Loucy (cell line): ENCODE data around the gene KY.

ENCODE experiments used
- H2AFZ ChIP-seq: fragments of 200-600 bp; sonication (generic); 2 replicates; pipeline ENCODE4 v1.6.0; 2016; ENCODE audit warnings: antibody characterized with exemption, mild to moderate bottlenecking, low read length, moderate library complexity
- H3F3A ChIP-seq: fragments of 200-600 bp; 2 replicates; pipeline ENCODE4 v1.6.0; 2016; ENCODE audit warnings: antibody characterized with exemption, low read depth, mild to moderate bottlenecking
- H3K27me3 ChIP-seq: fragments of 200-600 bp; sonication (generic); 2 replicates; pipeline ENCODE4 v1.6.1; 2014; ENCODE audit warnings: low read length, mild to moderate bottlenecking; ENCODE audit not compliant: insufficient read depth, poor library complexity, severe bottlenecking
- H3K36me3 ChIP-seq: fragments of 200-600 bp; sonication (generic); 2 replicates; pipeline ENCODE4 v1.6.1; 2016; ENCODE audit warnings: low read length; ENCODE audit not compliant: insufficient read depth
- H3K4me1 ChIP-seq: fragments of 200-600 bp; sonication (generic); 2 replicates; pipeline ENCODE4 v1.5.1; 2014; ENCODE audit warnings: low read length, mild to moderate bottlenecking; ENCODE audit not compliant: insufficient read depth, poor library complexity, severe bottlenecking
- H3K4me2 ChIP-seq: fragments of 200-600 bp; sonication (generic); 2 replicates; pipeline ENCODE4 v1.6.0; 2014; ENCODE audit warnings: antibody characterized with exemption, low read length, low read depth, mild to moderate bottlenecking; ENCODE audit not compliant: poor library complexity, severe bottlenecking
- H3K4me3 ChIP-seq: fragments of 200-600 bp; sonication (generic); 2 replicates; pipeline ENCODE4 v1.5.1; 2014; ENCODE audit warnings: low read length, mild to moderate bottlenecking, mixed read lengths; ENCODE audit not compliant: poor library complexity, severe bottlenecking
- H3K79me2 ChIP-seq: fragments of 200-600 bp; sonication (generic); 2 replicates; pipeline ENCODE4 v1.6.1; 2014; ENCODE audit warnings: low read length; ENCODE audit not compliant: insufficient read depth
- H3K9ac ChIP-seq: fragments of 200-600 bp; sonication (generic); 2 replicates; pipeline ENCODE4 v1.6.0; 2014; ENCODE audit warnings: mild to moderate bottlenecking, low read depth, low read length, moderate library complexity; ENCODE audit not compliant: poor library complexity, severe bottlenecking
- H3K9me2 ChIP-seq: fragments of 200-600 bp; sonication (generic); replicated peaks from 2 replicates; pipeline ENCODE4 v1.6.1; 2016; ENCODE audit warnings: low read depth, low read length, mixed read lengths
- H3K9me3 ChIP-seq: fragments of 200-600 bp; sonication (generic); 2 replicates; pipeline ENCODE4 v1.6.1; 2014; ENCODE audit warnings: mild to moderate bottlenecking, antibody characterized with exemption, low read length, low read depth; ENCODE audit not compliant: insufficient read depth
- H4K20me1 ChIP-seq: fragments of 200-600 bp; sonication (generic); 2 replicates; pipeline ENCODE4 v1.6.0; 2014; ENCODE audit warnings: antibody characterized with exemption, low read length, mild to moderate bottlenecking; ENCODE audit not compliant: insufficient read depth, poor library complexity, severe bottlenecking
- EZH2phosphoT487 ChIP-seq: fragments of 200-600 bp; IDR thresholded peaks from 2 replicates; pipeline ENCODE4 v1.6.1; 2018; ENCODE audit warnings: antibody characterized with exemption, mild to moderate bottlenecking, moderate library complexity, borderline replicate concordance
- TF ChIP-seq, protein P1 (sequence below): fragments of 200-600 bp; sonication (generic); conservative IDR thresholded peaks from 2 replicates; pipeline ENCODE4 v1.5.1; 2014; ENCODE audit warnings: mild to moderate bottlenecking, antibody characterized with exemption, low read length

Gene KY

DNA sequence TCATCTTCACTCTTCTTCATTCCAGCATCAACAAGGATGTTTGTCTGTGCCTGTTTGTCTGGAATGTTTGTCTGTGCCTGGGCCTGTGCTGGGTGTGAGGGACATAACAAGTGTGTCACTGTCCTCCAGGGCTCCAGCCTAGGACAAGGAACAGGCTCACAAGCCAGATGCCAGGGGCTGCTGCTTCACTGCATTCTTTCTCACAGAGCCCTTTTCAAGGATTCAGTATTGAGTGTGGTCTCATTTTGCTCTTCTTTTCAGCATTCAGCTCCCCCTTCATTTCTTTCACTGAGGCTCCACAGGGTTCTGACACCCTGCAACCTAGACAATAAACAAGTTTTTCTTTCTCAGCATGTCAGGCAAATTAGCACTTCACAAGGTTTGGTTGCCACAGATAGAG is 43.6 kb upstream of the KY start:
- Histone ChIP-seq H4K20me1 (no peaks in the 10 kb centered on the region), H3F3A (no peaks in the 10 kb centered on the region), H3K4me1 (no peaks in the 10 kb centered on the region), H2AFZ (no peak overlapping the region), H3K9ac (no peak overlapping the region), H3K9me3 (no peaks in the 10 kb centered on the region), H3K27me3 (no peaks in the 10 kb centered on the region), H3K9me2 (no peaks in the 10 kb centered on the region), H3K79me2 (no peaks in the 10 kb centered on the region), H3K36me3 (no peaks in the 10 kb centered on the region), H3K4me2 (no peak overlapping the region), H3K4me3 (no peak overlapping the region)
- no peak for TF ChIP-seq EZH2phosphoT487
- TF ChIP-seq, protein P1, sequence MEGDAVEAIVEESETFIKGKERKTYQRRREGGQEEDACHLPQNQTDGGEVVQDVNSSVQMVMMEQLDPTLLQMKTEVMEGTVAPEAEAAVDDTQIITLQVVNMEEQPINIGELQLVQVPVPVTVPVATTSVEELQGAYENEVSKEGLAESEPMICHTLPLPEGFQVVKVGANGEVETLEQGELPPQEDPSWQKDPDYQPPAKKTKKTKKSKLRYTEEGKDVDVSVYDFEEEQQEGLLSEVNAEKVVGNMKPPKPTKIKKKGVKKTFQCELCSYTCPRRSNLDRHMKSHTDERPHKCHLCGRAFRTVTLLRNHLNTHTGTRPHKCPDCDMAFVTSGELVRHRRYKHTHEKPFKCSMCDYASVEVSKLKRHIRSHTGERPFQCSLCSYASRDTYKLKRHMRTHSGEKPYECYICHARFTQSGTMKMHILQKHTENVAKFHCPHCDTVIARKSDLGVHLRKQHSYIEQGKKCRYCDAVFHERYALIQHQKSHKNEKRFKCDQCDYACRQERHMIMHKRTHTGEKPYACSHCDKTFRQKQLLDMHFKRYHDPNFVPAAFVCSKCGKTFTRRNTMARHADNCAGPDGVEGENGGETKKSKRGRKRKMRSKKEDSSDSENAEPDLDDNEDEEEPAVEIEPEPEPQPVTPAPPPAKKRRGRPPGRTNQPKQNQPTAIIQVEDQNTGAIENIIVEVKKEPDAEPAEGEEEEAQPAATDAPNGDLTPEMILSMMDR, result no peak

DNA sequence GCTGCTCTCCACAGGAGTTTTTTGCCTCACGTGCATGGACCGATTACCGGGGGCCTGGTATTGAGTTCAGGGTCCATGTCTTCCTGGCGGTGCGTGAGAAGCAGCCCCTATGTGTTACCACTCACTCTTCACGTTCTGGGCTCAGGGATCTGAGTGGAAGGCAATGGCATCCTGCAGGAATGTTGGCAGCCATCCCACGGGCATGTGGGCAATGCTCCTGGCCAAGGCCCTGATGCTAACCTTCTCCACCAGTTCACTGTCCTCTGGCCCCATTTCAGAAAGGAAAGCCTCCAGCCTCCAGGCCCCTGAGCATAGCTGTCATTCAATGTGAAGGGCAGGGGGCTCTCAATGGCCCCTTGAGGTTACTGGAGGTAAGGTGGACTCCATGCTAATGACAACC is 43.0 kb upstream of the KY start:
- Histone ChIP-seq H3K27me3 (no peaks in the 10 kb centered on the region), H3K4me1 (no peaks in the 10 kb centered on the region), H3K36me3 (no peaks in the 10 kb centered on the region), H3K9me3 (no peaks in the 10 kb centered on the region), H3K4me3 (no peak overlapping the region), H3K9ac (no peak overlapping the region), H3K9me2 (no peaks in the 10 kb centered on the region), H2AFZ (no peak overlapping the region), H3K4me2 (no peak overlapping the region), H4K20me1 (no peaks in the 10 kb centered on the region), H3K79me2 (no peaks in the 10 kb centered on the region), H3F3A (no peaks in the 10 kb centered on the region)
- no peak for TF ChIP-seq EZH2phosphoT487
- TF ChIP-seq, protein P1, result no peak

DNA sequence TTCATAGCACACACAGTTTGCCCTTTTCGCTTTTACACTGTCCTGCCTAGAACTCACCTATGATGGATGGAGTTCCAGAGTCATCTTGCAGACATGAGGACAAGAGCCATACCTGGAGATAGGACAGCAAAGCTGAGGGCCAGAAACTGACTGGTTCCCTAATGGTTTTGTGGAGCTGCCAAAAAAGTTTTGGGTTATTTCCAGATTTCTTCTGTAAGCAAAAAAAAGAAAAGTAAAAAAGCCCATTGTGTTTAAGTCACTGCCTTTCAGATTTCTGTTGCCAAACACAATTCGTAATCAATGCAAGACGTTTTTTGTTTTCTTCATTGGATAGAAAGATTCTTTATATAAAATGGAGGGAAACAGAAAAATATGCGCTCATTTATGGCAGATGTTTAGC is 42.4 kb upstream of the KY start:
- no peaks in the 10 kb centered on the region for H3K36me3 ChIP-seq
- H3K9me2 ChIP-seq, result no peaks in the 10 kb centered on the region
- H3K4me2 ChIP-seq, result no peak overlapping the region
- no peaks in the 10 kb centered on the region for H3K9me3 ChIP-seq
- TF ChIP-seq EZH2phosphoT487, result no peak
- TF ChIP-seq, protein P1, result no peak
- no peaks in the 10 kb centered on the region for H3K4me1 ChIP-seq
- H4K20me1 ChIP-seq, result no peaks in the 10 kb centered on the region
- H3K9ac ChIP-seq, result no peak overlapping the region
- no peak overlapping the region for H3K4me3 ChIP-seq
- H3F3A ChIP-seq, result no peaks in the 10 kb centered on the region
- no peaks in the 10 kb centered on the region for H3K27me3 ChIP-seq
- H2AFZ ChIP-seq, result no peak overlapping the region
- H3K79me2 ChIP-seq, result no peaks in the 10 kb centered on the region
